H1 (cell line): ENCODE data around the gene MEGF11. TPM values are rescaled to one million over a fixed set of nuclear protein-coding genes. Genes with fewer than 3 reads are reported as not detected.

ENCODE experiments used
- CTCF ChIA-PET: fragments of 300-600 bp; sonication (Branson Sonifier 250); formaldehyde crosslinking; loops from one replicate; lab custom pipeline; 2021; ENCODE audit not compliant: partially characterized antibody; lab: Charles Lee
- POLR2A ChIA-PET: fragments of 300-600 bp; sonication (Branson Sonifier 250); formaldehyde crosslinking; loops from one replicate; lab custom pipeline; 2021; ENCODE audit warnings: inconsistent platforms; ENCODE audit not compliant: partially characterized antibody; lab: Charles Lee
- DNase-seq, 2 experiments: peaks; one replicate each; pipeline versions ENCODE4 v3.0.0 to v3.0.0-alpha.2; 2010 to 2022; ENCODE audit warnings: low spot score in 2 of 2, low read depth in 1 of 2, mixed read lengths in 1 of 2
- FAIRE-seq: peaks from 2 replicates; lab custom pipeline; 2011; peaks lifted over from hg19 to GRCh38; lab: Jason Lieb, UNC
- H2AFZ ChIP-seq: 2 replicates; pipeline ENCODE4 v1.8.1; 2012; ENCODE audit warnings: low read length, inconsistent platforms
- H2AK5ac ChIP-seq: 2 replicates; pipeline ENCODE4 v1.6.1; 2013; ENCODE audit warnings: low read depth, low read length
- H2BK120ac ChIP-seq: replicated peaks from 2 replicates; pipeline ENCODE3; 2013; ENCODE audit warnings: low read depth, low read length, inconsistent platforms
- H2BK12ac ChIP-seq: 2 replicates; pipeline ENCODE4 v1.6.1; 2013; ENCODE audit warnings: low read depth, low read length
- H2BK15ac ChIP-seq: 2 replicates; pipeline ENCODE4 v1.6.1; 2013; ENCODE audit warnings: low read length
- H2BK20ac ChIP-seq: 2 replicates; pipeline ENCODE4 v1.6.1; 2013; ENCODE audit warnings: low read length
- H2BK5ac ChIP-seq: 2 replicates; pipeline ENCODE4 v1.6.1; 2013; ENCODE audit warnings: low read depth, low read length
- H3K14ac ChIP-seq: 2 replicates; pipeline ENCODE4 v1.6.1; 2013; ENCODE audit warnings: inconsistent platforms; ENCODE audit not compliant: insufficient read length
- H3K18ac ChIP-seq: 2 replicates; pipeline ENCODE4 v1.6.1; 2013; ENCODE audit warnings: low read length; ENCODE audit errors: extremely low read depth
- H3K23ac ChIP-seq: 2 replicates; pipeline ENCODE4 v1.6.1; 2013; ENCODE audit warnings: inconsistent platforms; ENCODE audit not compliant: insufficient read length
- H3K23me2 ChIP-seq: 2 replicates; pipeline ENCODE4 v1.6.1; 2013; ENCODE audit warnings: low read depth, low read length
- H3K27ac ChIP-seq: 2 replicates; pipeline ENCODE4 v1.6.1; 2011; ENCODE audit warnings: low read depth, low read length, inconsistent platforms
- H3K27me3 ChIP-seq, 4 experiments: replicated peaks in 1 of 4; 1 replicate in 1 of 4; 2 replicates in 3 of 4; pipeline versions ENCODE4 v1.6.1 to v1.8.1; 2011 to 2013; ENCODE audit warnings: low read length in 3 of 4, mild to moderate bottlenecking in 3 of 4, inconsistent platforms in 2 of 4, mixed read lengths in 2 of 4, moderate library complexity in 1 of 4; ENCODE audit not compliant: control insufficient read depth in 3 of 4, insufficient read depth in 3 of 4; ENCODE audit errors: extremely low read depth in 1 of 4
- H3K36me3 ChIP-seq, 4 experiments: 2 replicates each; pipeline versions ENCODE4 v1.6.1 to v1.8.1; 2011 to 2013; ENCODE audit warnings: mild to moderate bottlenecking in 4 of 4, low read length in 3 of 4, moderate library complexity in 2 of 4, control low read depth in 1 of 4, inconsistent platforms in 1 of 4; ENCODE audit not compliant: insufficient read depth in 4 of 4, control insufficient read depth in 2 of 4
- H3K4ac ChIP-seq: replicated peaks from 2 replicates; pipeline ENCODE3; 2013; ENCODE audit warnings: low read length, low read depth, mixed read lengths, inconsistent platforms; ENCODE audit not compliant: insufficient read length
- H3K4me1 ChIP-seq, 4 experiments: replicated peaks in 1 of 4; 1 replicate in 1 of 4; 2 replicates in 3 of 4; pipeline versions ENCODE4 v1.6.1 to v1.8.1; 2011 to 2013; ENCODE audit warnings: low read length in 3 of 4, inconsistent platforms in 2 of 4, mixed read lengths in 1 of 4; ENCODE audit not compliant: insufficient read depth in 4 of 4, control insufficient read depth in 3 of 4
- H3K4me2 ChIP-seq, 2 experiments: 2 replicates each; pipeline versions ENCODE4 v1.6.1 to v1.8.1; 2011 to 2013; ENCODE audit warnings: low read depth in 2 of 2, low read length in 2 of 2, control low read depth in 1 of 2, inconsistent platforms in 1 of 2, mild to moderate bottlenecking in 1 of 2; ENCODE audit not compliant: insufficient read depth in 1 of 2
- H3K4me3 ChIP-seq, 4 experiments: fragments of 200-600, 300-600 bp in 1 of 4; sonication (generic), shearing (Covaris generic), sonication (Bioruptor Twin) in 1 of 4; 2 replicates each; pipeline versions ENCODE4 v1.5.1 to v1.8.1; 2011 to 2016; ENCODE audit warnings: low read length in 4 of 4, low read depth in 3 of 4, control low read depth in 2 of 4, inconsistent platforms in 2 of 4, mild to moderate bottlenecking in 2 of 4, mixed read lengths in 1 of 4, moderate library complexity in 1 of 4; ENCODE audit not compliant: insufficient read depth in 2 of 4; ENCODE audit errors: extremely low read depth in 1 of 4
- H3K56ac ChIP-seq: replicated peaks from 2 replicates; pipeline ENCODE3; 2013; ENCODE audit warnings: low read depth, mild to moderate bottlenecking, mixed read lengths, low read length, inconsistent platforms; ENCODE audit not compliant: insufficient read length
- H3K79me1 ChIP-seq: 2 replicates; pipeline ENCODE4 v1.6.1; 2013; ENCODE audit warnings: low read depth, low read length, control low read depth
- H3K79me2 ChIP-seq, 2 experiments: 2 replicates each; pipeline versions ENCODE4 v1.6.1 to v1.8.1; 2012 to 2013; ENCODE audit warnings: low read length in 2 of 2, mild to moderate bottlenecking in 2 of 2, inconsistent platforms in 1 of 2; ENCODE audit not compliant: insufficient read depth in 2 of 2, control insufficient read depth in 1 of 2
- H3K9ac ChIP-seq, 4 experiments: replicated peaks in 1 of 4; 1 replicate in 1 of 4; 2 replicates in 3 of 4; pipeline versions ENCODE4 v1.6.1 to v1.8.1; 2011 to 2013; ENCODE audit warnings: low read depth in 3 of 4, low read length in 3 of 4, control low read depth in 2 of 4, mild to moderate bottlenecking in 2 of 4, moderate library complexity in 2 of 4, inconsistent platforms in 1 of 4; ENCODE audit errors: extremely low read depth in 1 of 4
- H3K9me3 ChIP-seq, 2 experiments: 2 replicates each; pipeline versions ENCODE4 v1.6.1 to v1.8.1; 2012 to 2013; ENCODE audit warnings: mild to moderate bottlenecking in 2 of 2, moderate library complexity in 2 of 2, control low read depth in 1 of 2, inconsistent platforms in 1 of 2, low read depth in 1 of 2, low read length in 1 of 2, mixed read lengths in 1 of 2; ENCODE audit not compliant: insufficient read depth in 2 of 2
- H4K20me1 ChIP-seq, 2 experiments: replicated peaks in 1 of 2; 2 replicates each; pipeline versions ENCODE3 to v1.8.1; 2011 to 2013; ENCODE audit warnings: inconsistent platforms in 2 of 2, low read length in 2 of 2, mild to moderate bottlenecking in 1 of 2; ENCODE audit not compliant: insufficient read depth in 2 of 2, control insufficient read depth in 1 of 2
- H4K5ac ChIP-seq: 2 replicates; pipeline ENCODE4 v1.6.1; 2013; ENCODE audit warnings: low read length, low read depth, mixed read lengths, inconsistent platforms; ENCODE audit not compliant: insufficient read length
- H4K8ac ChIP-seq: 2 replicates; pipeline ENCODE4 v1.8.0; 2013; ENCODE audit warnings: mild to moderate bottlenecking, moderate library complexity, low read length, inconsistent platforms; ENCODE audit not compliant: insufficient read depth; ENCODE audit errors: extremely low read depth
- H4K91ac ChIP-seq: replicated peaks from 2 replicates; pipeline ENCODE3; 2013; ENCODE audit warnings: low read length, mixed read lengths, inconsistent platforms; ENCODE audit not compliant: insufficient read length
- ASH2L ChIP-seq: fragments of 200-600, 300-600 bp; sonication (generic); IDR thresholded peaks from one replicate; pipeline ENCODE4 v1.7.1; 2017; ENCODE audit warnings: low read length
- BACH1 ChIP-seq: IDR thresholded peaks from 2 replicates; pipeline ENCODE4 v1.6.1; 2012; ENCODE audit warnings: low read length, improper control_type of control experiment
- BRCA1 ChIP-seq: IDR thresholded peaks from 2 replicates; pipeline ENCODE4 v1.6.1; 2012; ENCODE audit warnings: low read depth, low read length, improper control_type of control experiment
- CBX5 ChIP-seq: fragments of 300-800, 300-1000 bp; sonication (generic); IDR thresholded peaks from 2 replicates; pipeline ENCODE4 v1.7.1; 2016; ENCODE audit warnings: antibody characterized with exemption, low read length, low read depth
- EGR1 ChIP-seq: IDR thresholded peaks from 2 replicates; pipeline ENCODE4 v1.6.1; 2011; ENCODE audit warnings: low read depth, low read length, borderline replicate concordance
- GTF2F1 ChIP-seq: IDR thresholded peaks from 2 replicates; pipeline ENCODE4 v1.6.1; 2012; ENCODE audit warnings: low read depth, low read length, improper control_type of control experiment, borderline replicate concordance
- HDAC2 ChIP-seq, 2 experiments: fragments of 300-600 bp in 1 of 2; sonication (generic) in 1 of 2; IDR thresholded peaks; 2 replicates each; pipeline ENCODE4 v1.6.1; 2011 to 2012; ENCODE audit warnings: low read depth in 2 of 2, low read length in 2 of 2, mild to moderate bottlenecking in 2 of 2, moderate library complexity in 2 of 2, borderline replicate concordance in 1 of 2, inconsistent platforms in 1 of 2
- SP2 ChIP-seq: IDR thresholded peaks from 2 replicates; pipeline ENCODE4 v1.6.1; 2012; ENCODE audit warnings: mild to moderate bottlenecking, low read length, inconsistent platforms
- TEAD4 ChIP-seq: IDR thresholded peaks from 2 replicates; pipeline ENCODE4 v1.6.1; 2012; ENCODE audit warnings: low read depth, low read length, inconsistent platforms, mixed read lengths
- USF2 ChIP-seq: IDR thresholded peaks from 2 replicates; pipeline ENCODE4 v1.6.1; 2011; ENCODE audit warnings: low read length, improper control_type of control experiment
- ZNF274 ChIP-seq: IDR thresholded peaks from 2 replicates; pipeline ENCODE4 v1.7.0; 2012; ENCODE audit warnings: low read length, borderline replicate concordance; ENCODE audit errors: extremely low read depth
- WGBS, 2 experiments: shearing (Covaris generic) in 1 of 2; methylation state at CpG; one replicate each; pipeline versions ENCODE4 v1.1.6 to v1.1.7; 2013 to 2015; ENCODE audit warnings: low lambda C conversion rate in 2 of 2, mixed read lengths in 2 of 2, inconsistent platforms in 1 of 2, low coverage in 1 of 2, missing lambda C conversion rate in 1 of 2; ENCODE audit not compliant: insufficient replicate concordance in 2 of 2, insufficient coverage in 1 of 2, insufficient read length in 1 of 2; ENCODE audit errors: extremely low coverage in 1 of 2, missing lambda C conversion rate in 1 of 2; 5-methylcytosine and 5-hydroxymethylcytosine counted together
- polyA plus RNA-seq, 7 experiments: library from polyadenylated mRNA; depleted of rRNA in 3 of 7; stranded (reverse) in 5 of 7; unstranded in 2 of 7; fragments of >200 nt in 5 of 7; fragments of 200-250 nt in 2 of 7; gene quantifications; 1 replicate in 5 of 7; 2 replicates in 1 of 7; 4 replicates in 1 of 7; pipeline versions ENCODE4 v1.2.1 to v1.2.3, GENCODE V29; 2011 to 2013; ENCODE audit warnings: missing spikeins in 2 of 7, mixed read lengths in 2 of 7
- total RNA-seq: library from RNA; stranded (reverse); fragmentation: NEBNext Ultra II Directional; extraction: Animal tissue kit (Norgen Biotek cat#: 25700); gene quantifications from 2 replicates; pipeline ENCODE4 v1.2.1, GENCODE V29; 2021

The MEGF11 gene
- total and polyA plus RNA-seq, 2 of the 8 experiments (the other 6 are each of a cell fraction or from before 2014, with no cell fraction given), result 4.4 to 4.8 TPM

GRCh38 chr15:65863106-65863505, 390.4 kb downstream of the MEGF11 start:
- FAIRE-seq (no peak), DNase-seq (no peak)
- ChIA-PET CTCF (interaction anchor here (0.6 to 2.4 kb wide), 29 partner anchors 9 to 584 kb away, joined by 3 to 14 read pairs (median 3); partner anchors contain the start of gene INTS14), POLR2A (interaction anchor here (1.1 to 1.3 kb wide), 2 partner anchors 16 to 221 kb away, joined by 3 read pairs; no protein-coding TSS in a partner anchor)
- no peak overlapping the region for H2BK20ac ChIP-seq
- H3K23me2 ChIP-seq, result no peaks in the 10 kb centered on the region
- no peak overlapping the region for H3K27ac ChIP-seq
- no peaks in the 10 kb centered on the region for H3K27me3 ChIP-seq
- H2AFZ ChIP-seq, result 0 out of 2 replicates have a peak overlapping the region, but pooled peaks have one; percentile 10
- no peaks in the 10 kb centered on the region for H3K36me3 ChIP-seq
- TF ChIP-seq CBX5 (no peak), GTF2F1 (no peak), ZNF274 (no peak), ASH2L (no peak), SP2 (no peak), EGR1 (no peak), HDAC2 (IDR thresholded peaks at IDR 0.05; ENCODE audit: borderline replicate concordance in 1 of 2, low read depth in 2 of 2, low read length in 2 of 2) (no peak), TEAD4 (no peak), BACH1 (no peak), USF2 (no peak), BRCA1 (no peak)
- 0 out of 2 replicates have a peak overlapping the region, but pooled peaks have one; percentile 81 for H2BK15ac ChIP-seq
- H3K79me1 ChIP-seq, result no peaks in the 10 kb centered on the region
- no peaks in the 10 kb centered on the region for H3K9me3 ChIP-seq
- no peaks in the 10 kb centered on the region for H4K20me1 ChIP-seq
- H3K4me1 ChIP-seq, result no peaks in the 10 kb centered on the region; a peak in 1 of 7 replicates
- H2AK5ac ChIP-seq, result no peak overlapping the region
- H3K9ac ChIP-seq, result no peak overlapping the region
- no peak overlapping the region for H2BK120ac ChIP-seq
- H4K91ac ChIP-seq, result no peak overlapping the region
- no peak overlapping the region for H3K23ac ChIP-seq
- H4K8ac ChIP-seq, result no peak overlapping the region
- no peak overlapping the region for H3K56ac ChIP-seq
- H3K4me2 ChIP-seq, result no peak overlapping the region
- H3K14ac ChIP-seq, result no peak overlapping the region
- no peak overlapping the region for H3K4ac ChIP-seq
- H3K4me3 ChIP-seq, result no peak overlapping the region
- H3K79me2 ChIP-seq, result no peaks in the 10 kb centered on the region
- 89% methylated on average over 6 of the region's 6 CpGs; no CpG with 5 or more reads in 1 of the 2 experiments for WGBS, 2 experiments
- H4K5ac ChIP-seq, result peak overlapping the region; percentile 13
- H2BK5ac ChIP-seq, result no peak overlapping the region
- no peak overlapping the region for H3K18ac ChIP-seq
- no peak overlapping the region for H2BK12ac ChIP-seq
